Chondrocyte (in vitro differentiated cells): ENCODE results near the gene SPARC. TPM values are rescaled to one million over a fixed set of nuclear protein-coding genes. Genes with fewer than 3 reads are reported as not detected.
A peak's percentile ranks its signal among the peaks of the same experiment; 100 is the strongest.
"Not testable (repeated sequence)": the region's sequence is repeated elsewhere in the genome, so short reads cannot be mapped to it uniquely, and the experiment has no call there.

ENCODE experiments used
- DNase-seq: peaks from one replicate; pipeline ENCODE4 v3.0.0; 2021; ENCODE audit warnings: mixed read lengths, low spot score
- H3K27ac Mint-ChIP-seq: one replicate; pipeline ENCODE4 v1.8.0; 2021; ENCODE audit warnings: mild to moderate bottlenecking, moderate library complexity, mixed read lengths; ENCODE audit not compliant: unreplicated experiment
- H3K27me3 Mint-ChIP-seq: 2 replicates; pipeline ENCODE4 v1.8.0; 2021; ENCODE audit warnings: low read depth, mixed read lengths
- H3K36me3 Mint-ChIP-seq: 2 replicates; pipeline ENCODE4 v1.8.0; 2021; ENCODE audit warnings: low read depth, mixed read lengths
- H3K4me1 Mint-ChIP-seq: 2 replicates; pipeline ENCODE4 v1.8.0; 2021; ENCODE audit warnings: low read depth, mild to moderate bottlenecking, mixed read lengths
- H3K4me3 Mint-ChIP-seq: one replicate; pipeline ENCODE4 v1.8.0; 2021; ENCODE audit warnings: mild to moderate bottlenecking, moderate library complexity, mixed read lengths; ENCODE audit not compliant: unreplicated experiment
- H3K9me3 Mint-ChIP-seq: 2 replicates; pipeline ENCODE4 v1.8.0; 2021; ENCODE audit warnings: low read depth, mixed read lengths
- CTCF ChIP-seq: fragments of 200-600 bp; sonication (generic); IDR thresholded peaks from 2 replicates; pipeline ENCODE4 v1.5.0; 2021; ENCODE audit warnings: antibody characterized with exemption, mild to moderate bottlenecking, moderate library complexity
- total RNA-seq: library from RNA; stranded (reverse); gene quantifications from 3 replicates; pipeline ENCODE4 v1.2.1, GENCODE V29; 2021

Gene SPARC
- total RNA-seq, 1 donor from 2014 or later = 24,306 TPM

GRCh38 chr5:151700820-151701219 lies 14.1 kb upstream of the SPARC start:
- no peak for TF ChIP-seq CTCF
- Mint-ChIP-seq H3K9me3 (no peaks in the 10 kb centered on the region), H3K27ac (peak overlapping the region; percentile 100), H3K4me3 (no peak overlapping the region), H3K27me3 (no peaks in the 10 kb centered on the region), H3K36me3 (no peaks in the 10 kb centered on the region), H3K4me1 (peaks cover 59% of the 10 kb centered on the region)
- DNase-seq = no peak

GRCh38 chr5:151700296-151700695 lies 13.6 kb upstream of the SPARC start:
- H3K36me3 Mint-ChIP-seq = no peaks in the 10 kb centered on the region
- TF ChIP-seq CTCF = no peak
- H3K4me1 Mint-ChIP-seq = peaks cover 64% of the 10 kb centered on the region
- H3K4me3 Mint-ChIP-seq = no peak overlapping the region
- H3K27me3 Mint-ChIP-seq = no peaks in the 10 kb centered on the region
- peak overlapping the region; percentile 100 for H3K27ac Mint-ChIP-seq
- H3K9me3 Mint-ChIP-seq = no peaks in the 10 kb centered on the region
- DNase-seq = no peak

GRCh38 chr5:151699071-151699901 lies 12.6 kb upstream of the SPARC start:
- DNase-seq = peak; percentile 96
- Mint-ChIP-seq H3K4me1 (peaks cover 68% of the 10 kb centered on the region), H3K9me3 (no peaks in the 10 kb centered on the region), H3K27me3 (no peaks in the 10 kb centered on the region), H3K36me3 (no peaks in the 10 kb centered on the region), H3K4me3 (peak overlapping the region; percentile 17), H3K27ac (peak overlapping the region; percentile 100)
- no peak for TF ChIP-seq CTCF

GRCh38 chr5:151698081-151698480 lies 11.4 kb upstream of the SPARC start:
- H3K4me3 Mint-ChIP-seq, H3K9me3 Mint-ChIP-seq, DNase-seq, H3K36me3 Mint-ChIP-seq, H3K27me3 Mint-ChIP-seq: not testable (repeated sequence)
- Mint-ChIP-seq H3K27ac (peak overlapping the region; percentile 100), H3K4me1 (peaks cover 68% of the 10 kb centered on the region)

- peaks cover 68% of the 10 kb centered on the region for H3K4me1 Mint-ChIP-seq
- H3K27me3 Mint-ChIP-seq = no peaks in the 10 kb centered on the region
- DNase-seq = no peak
- H3K36me3 Mint-ChIP-seq = no peaks in the 10 kb centered on the region
- no peak for TF ChIP-seq CTCF
- no peaks in the 10 kb centered on the region for H3K9me3 Mint-ChIP-seq
- no peak overlapping the region for H3K4me3 Mint-ChIP-seq
- H3K27ac Mint-ChIP-seq = peak overlapping the region; percentile 100
These were observed 10.7 kb upstream of the SPARC start for GRCh38 chr5:151697452-151697851.
